Breast epithelium (tissue), 3 donors: ENCODE measurements around the gene ACSF2.

Experiments
- POLR2A ChIP-seq: fragments of 450-650 bp; IDR thresholded peaks from one replicate; pipeline ENCODE4 v1.6.1; 2016; ENCODE audit warnings: antibody characterized with exemption, mild to moderate bottlenecking, moderate library complexity
- POLR2AphosphoS5 ChIP-seq, 3 donors: sonication (generic); formaldehyde crosslinking; IDR thresholded peaks; one replicate each; pipeline ENCODE4 v1.6.1; 2017; ENCODE audit warnings: antibody characterized with exemption in 3 of 3
- TF ChIP-seq, protein P1 (sequence below), 3 donors: fragments of 450-650 bp; IDR thresholded peaks; one replicate each; pipeline ENCODE4 v1.5.1; 2016 to 2017; ENCODE audit warnings: antibody characterized with exemption in 3 of 3, mild to moderate bottlenecking in 3 of 3, moderate library complexity in 3 of 3

DNA sequence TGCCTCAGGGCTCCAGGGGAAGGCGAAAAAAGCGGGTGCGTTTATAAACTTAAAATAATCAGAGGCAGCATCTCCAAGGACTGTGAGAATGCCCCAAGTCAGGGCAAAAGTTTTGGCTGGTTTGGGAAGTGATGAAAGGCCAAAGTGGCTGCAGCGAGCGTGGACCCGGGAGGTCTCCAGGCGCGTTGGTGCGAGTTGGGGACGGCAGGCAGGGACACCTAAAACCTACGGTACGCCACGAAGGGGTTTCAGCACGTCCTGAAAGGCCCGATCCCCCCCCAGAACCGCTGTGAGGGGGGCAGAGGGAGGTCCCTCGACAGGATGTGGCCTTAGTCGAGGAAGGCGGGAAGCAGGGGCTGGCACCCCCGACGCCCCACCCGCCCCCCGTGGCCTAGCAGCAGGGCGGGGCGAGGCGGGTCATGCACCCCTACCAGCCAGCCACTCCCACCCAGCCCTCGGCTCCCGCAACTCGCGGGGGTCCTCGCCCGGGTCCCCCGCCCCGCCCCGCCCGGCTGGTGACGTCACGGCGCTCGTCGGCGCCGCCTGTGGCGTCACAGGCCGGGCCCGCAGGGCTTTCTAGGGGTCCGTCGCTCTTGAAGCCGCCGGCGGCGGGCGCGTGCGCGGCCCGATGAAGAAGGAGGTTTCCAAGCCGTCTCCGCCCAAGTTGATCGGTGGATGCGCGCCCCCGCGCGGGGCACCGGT lies 82.0 kb downstream of the ACSF2 start, which contains the start of gene MYCBPAP:
- TF ChIP-seq POLR2A (no peak), POLR2AphosphoS5 (IDR thresholded peaks at IDR 0.05) (peak in 1 of 3 donors; percentile 39)
- TF ChIP-seq, protein P1, sequence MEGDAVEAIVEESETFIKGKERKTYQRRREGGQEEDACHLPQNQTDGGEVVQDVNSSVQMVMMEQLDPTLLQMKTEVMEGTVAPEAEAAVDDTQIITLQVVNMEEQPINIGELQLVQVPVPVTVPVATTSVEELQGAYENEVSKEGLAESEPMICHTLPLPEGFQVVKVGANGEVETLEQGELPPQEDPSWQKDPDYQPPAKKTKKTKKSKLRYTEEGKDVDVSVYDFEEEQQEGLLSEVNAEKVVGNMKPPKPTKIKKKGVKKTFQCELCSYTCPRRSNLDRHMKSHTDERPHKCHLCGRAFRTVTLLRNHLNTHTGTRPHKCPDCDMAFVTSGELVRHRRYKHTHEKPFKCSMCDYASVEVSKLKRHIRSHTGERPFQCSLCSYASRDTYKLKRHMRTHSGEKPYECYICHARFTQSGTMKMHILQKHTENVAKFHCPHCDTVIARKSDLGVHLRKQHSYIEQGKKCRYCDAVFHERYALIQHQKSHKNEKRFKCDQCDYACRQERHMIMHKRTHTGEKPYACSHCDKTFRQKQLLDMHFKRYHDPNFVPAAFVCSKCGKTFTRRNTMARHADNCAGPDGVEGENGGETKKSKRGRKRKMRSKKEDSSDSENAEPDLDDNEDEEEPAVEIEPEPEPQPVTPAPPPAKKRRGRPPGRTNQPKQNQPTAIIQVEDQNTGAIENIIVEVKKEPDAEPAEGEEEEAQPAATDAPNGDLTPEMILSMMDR (IDR thresholded peaks at IDR 0.05), result no peak
